Measurements from ENCODE around the gene DACH1.

DACH1 gene

DNA sequence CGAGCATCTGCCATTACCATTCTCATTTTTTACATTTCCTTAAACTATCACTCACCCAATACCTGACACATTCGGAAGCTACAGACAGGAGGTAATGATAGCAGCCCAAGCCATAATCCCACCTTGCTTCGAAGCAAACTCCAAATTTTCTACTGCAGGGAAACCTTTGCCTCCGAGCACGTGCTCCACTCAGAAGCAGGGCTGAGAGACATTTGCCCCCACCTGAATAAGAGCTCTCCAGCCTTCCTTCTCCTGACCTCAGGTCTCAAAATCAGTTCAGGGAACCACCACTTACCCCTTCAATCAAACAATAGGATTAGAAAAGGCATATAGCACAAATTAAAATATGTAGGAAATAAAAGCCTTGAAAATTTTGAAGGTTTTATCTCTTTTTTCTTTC is 2.3 kb upstream of the DACH1 start:
- TF ChIP-seq, protein P1, sequence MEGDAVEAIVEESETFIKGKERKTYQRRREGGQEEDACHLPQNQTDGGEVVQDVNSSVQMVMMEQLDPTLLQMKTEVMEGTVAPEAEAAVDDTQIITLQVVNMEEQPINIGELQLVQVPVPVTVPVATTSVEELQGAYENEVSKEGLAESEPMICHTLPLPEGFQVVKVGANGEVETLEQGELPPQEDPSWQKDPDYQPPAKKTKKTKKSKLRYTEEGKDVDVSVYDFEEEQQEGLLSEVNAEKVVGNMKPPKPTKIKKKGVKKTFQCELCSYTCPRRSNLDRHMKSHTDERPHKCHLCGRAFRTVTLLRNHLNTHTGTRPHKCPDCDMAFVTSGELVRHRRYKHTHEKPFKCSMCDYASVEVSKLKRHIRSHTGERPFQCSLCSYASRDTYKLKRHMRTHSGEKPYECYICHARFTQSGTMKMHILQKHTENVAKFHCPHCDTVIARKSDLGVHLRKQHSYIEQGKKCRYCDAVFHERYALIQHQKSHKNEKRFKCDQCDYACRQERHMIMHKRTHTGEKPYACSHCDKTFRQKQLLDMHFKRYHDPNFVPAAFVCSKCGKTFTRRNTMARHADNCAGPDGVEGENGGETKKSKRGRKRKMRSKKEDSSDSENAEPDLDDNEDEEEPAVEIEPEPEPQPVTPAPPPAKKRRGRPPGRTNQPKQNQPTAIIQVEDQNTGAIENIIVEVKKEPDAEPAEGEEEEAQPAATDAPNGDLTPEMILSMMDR (IDR thresholded peaks at IDR 0.05; ENCODE audit: borderline replicate concordance, control extremely low read depth, extremely low read depth, insufficient read depth, missing control alignments), result no peak
- in situ Hi-C loops (cut with MboI; ENCODE audit: low sequenced_read_pairs, unreplicated experiment), result no loop called here
- no peak for DNase-seq (ENCODE audit: low spot score)

DNA sequence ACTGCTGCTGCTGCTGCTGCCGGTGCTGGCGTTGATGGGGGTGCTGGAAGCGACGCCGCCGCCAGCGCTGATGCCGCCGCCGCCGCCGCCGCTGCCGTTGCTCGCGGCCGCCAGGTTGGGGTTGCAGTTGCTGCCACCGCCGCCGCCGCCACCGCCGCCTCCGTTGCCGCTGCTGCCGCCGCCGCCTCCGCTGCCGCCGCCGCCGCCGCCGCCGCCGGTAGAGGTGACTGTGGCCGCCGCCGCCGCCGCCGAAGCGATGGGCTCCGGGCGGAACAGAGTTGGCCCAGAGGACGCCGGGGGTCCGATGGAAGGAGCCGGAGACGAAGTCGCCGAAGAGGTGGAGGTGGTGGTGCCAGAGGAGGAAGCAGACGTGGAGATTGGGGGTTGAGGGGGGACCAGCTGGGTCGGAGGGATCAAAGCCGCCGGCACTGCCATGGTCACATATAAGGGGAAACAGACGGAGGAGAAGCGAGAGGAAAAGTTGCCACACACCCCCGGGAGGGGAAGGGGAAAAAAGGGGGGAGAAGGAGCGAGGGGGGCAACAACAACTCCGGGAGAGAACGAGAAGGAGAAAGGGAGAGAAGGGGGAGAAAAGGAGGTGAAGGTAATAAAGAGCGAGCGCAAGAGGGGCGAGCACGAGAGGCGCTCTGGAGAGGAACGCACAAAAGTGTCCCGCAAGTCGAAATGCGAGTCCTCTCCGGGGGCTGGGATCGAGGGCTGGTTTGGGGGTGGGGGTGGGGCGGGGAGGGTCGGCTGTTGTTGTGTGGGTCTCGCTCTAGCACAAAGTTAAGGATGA is 471 bp downstream of the DACH1 start:
- in situ Hi-C loops (cut with MboI; ENCODE audit: low sequenced_read_pairs, unreplicated experiment), result no loop called here
- TF ChIP-seq, protein P1 (IDR thresholded peaks at IDR 0.05; ENCODE audit: borderline replicate concordance, control extremely low read depth, extremely low read depth, insufficient read depth, missing control alignments), result no peak
- peak; percentile 27 for DNase-seq (ENCODE audit: low spot score)

DNA sequence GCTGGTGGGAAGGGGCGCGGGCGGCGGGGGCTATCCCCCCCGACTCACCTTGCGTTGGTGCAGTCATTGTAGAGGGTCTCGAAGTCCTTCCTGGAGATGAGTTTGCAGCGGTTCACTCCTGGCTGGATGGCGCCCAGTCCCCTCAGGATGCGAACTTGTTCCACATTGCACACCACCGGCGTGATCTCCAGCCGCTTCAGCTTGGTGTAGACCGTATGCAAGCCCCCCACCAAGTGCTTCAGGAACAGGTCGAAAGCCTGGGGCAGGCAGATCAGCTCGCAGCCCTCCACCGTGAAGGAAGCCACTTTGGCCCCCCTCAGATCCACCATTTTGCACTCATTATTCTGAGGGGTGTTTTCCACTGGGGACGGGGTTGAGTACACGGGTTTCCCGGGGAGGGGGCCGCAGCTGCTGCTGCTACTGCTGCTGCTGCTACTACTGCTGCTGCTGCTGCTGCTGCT is 1.1 kb downstream of the DACH1 start:
- TF ChIP-seq, protein P1 (IDR thresholded peaks at IDR 0.05; ENCODE audit: borderline replicate concordance, control extremely low read depth, extremely low read depth, insufficient read depth, missing control alignments), result no peak
- DNase-seq (ENCODE audit: low spot score), result peak; percentile 19
- in situ Hi-C loops (cut with MboI; ENCODE audit: low sequenced_read_pairs, unreplicated experiment), result no loop called here

DNA sequence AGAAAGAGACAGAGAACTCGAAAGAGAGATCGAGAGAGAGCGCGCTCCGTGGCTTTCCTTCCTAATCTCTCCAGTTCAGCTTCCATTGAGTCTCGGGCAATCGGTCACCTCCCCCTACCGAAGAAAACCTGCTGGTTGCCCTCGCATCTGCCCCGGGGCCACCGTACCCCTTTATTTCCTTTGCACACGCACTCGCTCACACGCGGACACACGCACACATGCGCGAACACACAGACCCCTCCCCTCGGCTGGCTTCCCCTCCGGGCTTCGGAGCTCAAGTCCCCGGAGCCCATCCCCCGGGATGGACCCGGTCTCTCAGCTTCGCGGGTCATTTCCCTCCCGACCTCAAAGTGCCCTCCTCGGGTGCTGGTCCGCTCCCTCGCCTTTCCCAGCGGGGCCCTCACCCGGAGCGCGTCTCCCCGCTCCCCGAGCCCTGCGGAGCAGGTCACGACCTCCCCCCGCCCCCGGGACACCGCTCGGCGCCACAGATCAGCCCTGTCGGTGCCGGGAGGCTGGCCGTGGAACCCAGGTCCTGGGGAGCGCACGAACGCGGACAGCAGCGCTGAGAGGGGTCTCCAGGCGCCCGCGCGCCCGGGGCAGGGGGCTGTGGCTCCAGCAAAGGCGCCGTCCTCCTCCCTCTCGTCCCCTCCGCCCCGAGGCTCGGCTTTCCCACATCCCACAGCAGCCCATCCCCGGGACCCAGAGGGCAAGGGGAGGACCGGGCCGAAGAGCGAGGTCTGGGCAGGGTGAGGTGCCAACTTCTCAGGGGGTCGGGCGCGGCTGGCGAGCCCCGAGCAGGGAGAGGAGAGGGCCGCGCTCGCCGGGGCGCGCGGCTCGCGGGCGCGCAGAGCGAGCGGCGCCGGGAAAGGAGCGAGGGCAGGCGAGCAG is 1.8 kb downstream of the DACH1 start:
- TF ChIP-seq, protein P1 (IDR thresholded peaks at IDR 0.05; ENCODE audit: borderline replicate concordance, control extremely low read depth, extremely low read depth, insufficient read depth, missing control alignments), result no peak
- peak; percentile 29 for DNase-seq (ENCODE audit: low spot score)
- in situ Hi-C loops (cut with MboI; ENCODE audit: low sequenced_read_pairs, unreplicated experiment), result no loop called here

DNA sequence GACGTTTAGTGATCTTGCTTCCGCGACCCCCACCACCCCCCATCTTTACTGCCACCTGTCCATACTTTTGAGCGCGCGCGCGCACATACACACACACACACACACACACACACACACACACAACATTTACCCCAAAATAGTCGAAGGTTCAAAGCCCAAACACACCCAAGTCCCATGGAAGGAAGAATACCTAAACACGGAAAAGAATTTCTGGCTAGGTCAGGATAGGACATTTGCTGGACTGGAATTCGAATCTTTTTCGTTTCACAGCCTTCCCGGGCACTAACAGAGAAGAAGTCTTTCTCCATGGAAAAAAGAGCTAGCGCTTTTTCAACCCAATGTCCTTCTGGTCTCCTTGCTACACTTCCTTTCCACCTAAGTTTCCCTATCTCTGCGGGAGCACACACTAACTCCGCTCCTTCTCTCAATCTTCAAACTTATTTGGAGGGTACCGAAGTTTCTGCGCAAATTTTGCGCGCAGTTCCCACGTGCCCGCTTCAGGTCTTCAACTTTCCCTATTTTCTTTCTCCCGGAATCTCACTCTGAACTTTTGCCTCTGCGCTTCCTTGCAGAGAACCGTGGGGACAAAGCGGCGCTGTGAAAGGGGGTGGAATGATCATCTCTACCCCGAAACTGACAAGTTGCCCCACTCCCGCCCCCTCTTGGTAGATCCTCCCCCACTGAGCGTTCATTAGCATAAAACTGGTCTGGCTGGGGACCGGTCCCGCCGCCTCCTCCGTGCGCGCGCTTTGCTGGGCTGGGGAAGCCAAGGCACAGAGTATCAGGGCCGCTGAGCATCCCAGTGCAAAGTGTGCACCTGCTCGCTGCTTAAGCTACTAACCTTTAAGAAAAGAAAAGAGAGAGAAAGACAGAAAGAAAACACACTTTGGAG is 2.7 kb downstream of the DACH1 start:
- in situ Hi-C loops (cut with MboI; ENCODE audit: low sequenced_read_pairs, unreplicated experiment), result no loop called here
- TF ChIP-seq, protein P1 (IDR thresholded peaks at IDR 0.05; ENCODE audit: borderline replicate concordance, control extremely low read depth, extremely low read depth, insufficient read depth, missing control alignments), result no peak
- DNase-seq (ENCODE audit: low spot score), result peak; percentile 10
